IMR-90 (cell line): ENCODE results near the gene CAPN5.

ENCODE experiments used
- MAFK ChIP-seq: IDR thresholded peaks from 2 replicates; pipeline ENCODE4 v1.6.1; 2012; ENCODE audit warnings: low read depth, low read length, improper control_type of control experiment
- POLR2A ChIP-seq: IDR thresholded peaks from 2 replicates; pipeline ENCODE4 v1.6.1; 2012; ENCODE audit warnings: mild to moderate bottlenecking, low read depth, low read length
- RAD21 ChIP-seq: IDR thresholded peaks from 2 replicates; pipeline ENCODE4 v1.6.1; 2012; ENCODE audit warnings: low read length, improper control_type of control experiment
- RFX5 ChIP-seq: IDR thresholded peaks from 2 replicates; pipeline ENCODE4 v1.8.0; 2012; ENCODE audit warnings: low read depth, mild to moderate bottlenecking, low read length, moderate library complexity
- SMC3 ChIP-seq: fragments of 150-350 bp; IDR thresholded peaks from 2 replicates; pipeline ENCODE4 v1.6.1; 2016; ENCODE audit warnings: low read depth, mild to moderate bottlenecking, antibody characterized with exemption, low read length, moderate library complexity
- TF ChIP-seq, protein P1 (sequence below): conservative IDR thresholded peaks from 2 replicates; pipeline ENCODE4 v1.5.1; 2012; ENCODE audit warnings: mild to moderate bottlenecking, low read depth, low read length, improper control_type of control experiment

DNA sequence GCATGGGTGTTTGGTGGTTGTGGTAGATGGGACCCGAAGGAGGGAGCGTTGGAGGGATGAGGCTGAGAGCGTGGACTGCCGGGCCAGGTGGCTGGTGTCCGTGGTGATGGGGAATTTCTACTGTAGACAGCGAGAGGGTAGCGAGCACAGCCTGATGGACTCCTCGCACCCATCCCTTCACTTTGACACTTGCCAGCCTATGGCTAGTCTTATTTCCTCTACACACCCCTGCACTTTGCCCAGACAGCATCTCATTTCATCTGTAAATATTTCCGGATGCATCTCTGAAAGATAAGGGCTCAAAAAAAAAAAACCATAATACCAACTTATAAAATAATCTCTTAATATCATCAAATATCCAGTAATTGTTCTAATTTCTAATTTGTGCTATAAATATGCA, 41.7 kb downstream of the CAPN5 start:
- TF ChIP-seq, protein P1, sequence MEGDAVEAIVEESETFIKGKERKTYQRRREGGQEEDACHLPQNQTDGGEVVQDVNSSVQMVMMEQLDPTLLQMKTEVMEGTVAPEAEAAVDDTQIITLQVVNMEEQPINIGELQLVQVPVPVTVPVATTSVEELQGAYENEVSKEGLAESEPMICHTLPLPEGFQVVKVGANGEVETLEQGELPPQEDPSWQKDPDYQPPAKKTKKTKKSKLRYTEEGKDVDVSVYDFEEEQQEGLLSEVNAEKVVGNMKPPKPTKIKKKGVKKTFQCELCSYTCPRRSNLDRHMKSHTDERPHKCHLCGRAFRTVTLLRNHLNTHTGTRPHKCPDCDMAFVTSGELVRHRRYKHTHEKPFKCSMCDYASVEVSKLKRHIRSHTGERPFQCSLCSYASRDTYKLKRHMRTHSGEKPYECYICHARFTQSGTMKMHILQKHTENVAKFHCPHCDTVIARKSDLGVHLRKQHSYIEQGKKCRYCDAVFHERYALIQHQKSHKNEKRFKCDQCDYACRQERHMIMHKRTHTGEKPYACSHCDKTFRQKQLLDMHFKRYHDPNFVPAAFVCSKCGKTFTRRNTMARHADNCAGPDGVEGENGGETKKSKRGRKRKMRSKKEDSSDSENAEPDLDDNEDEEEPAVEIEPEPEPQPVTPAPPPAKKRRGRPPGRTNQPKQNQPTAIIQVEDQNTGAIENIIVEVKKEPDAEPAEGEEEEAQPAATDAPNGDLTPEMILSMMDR: no peak
- no peak for TF ChIP-seq POLR2A
- no peak for TF ChIP-seq RAD21
- no peak for TF ChIP-seq RFX5
- TF ChIP-seq MAFK: no peak
- TF ChIP-seq SMC3: no peak
